GM21447 (cell line): ENCODE results near the gene AKAP3.
A peak's percentile ranks its signal among the peaks of the same experiment; 100 is the strongest.

ENCODE experiments used
- ATAC-seq: cut with Tn5 transposase; IDR thresholded peaks from one replicate; pipeline ENCODE4 v1.9.1; 2021; ENCODE audit not compliant: unreplicated experiment

AKAP3 gene

DNA sequence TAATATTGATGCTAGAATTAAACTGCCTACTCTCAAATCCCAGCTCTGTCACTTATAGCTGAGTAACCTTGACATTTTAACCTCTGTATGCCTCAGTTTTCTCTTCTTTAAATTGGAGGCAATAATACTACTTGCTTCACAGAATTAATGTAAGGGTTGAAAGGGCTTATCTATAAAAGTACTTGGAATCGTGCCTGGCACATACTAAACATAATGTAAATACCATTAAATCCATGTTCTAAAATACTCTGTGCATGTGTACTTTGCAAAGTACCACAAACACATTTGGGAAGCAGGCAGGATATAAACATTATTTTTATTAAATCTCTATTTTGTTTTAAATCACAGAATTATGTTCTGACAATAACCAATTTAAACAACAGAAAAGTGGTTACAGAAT lies 44.9 kb downstream of the AKAP3 start:
- ATAC-seq = no peak

DNA sequence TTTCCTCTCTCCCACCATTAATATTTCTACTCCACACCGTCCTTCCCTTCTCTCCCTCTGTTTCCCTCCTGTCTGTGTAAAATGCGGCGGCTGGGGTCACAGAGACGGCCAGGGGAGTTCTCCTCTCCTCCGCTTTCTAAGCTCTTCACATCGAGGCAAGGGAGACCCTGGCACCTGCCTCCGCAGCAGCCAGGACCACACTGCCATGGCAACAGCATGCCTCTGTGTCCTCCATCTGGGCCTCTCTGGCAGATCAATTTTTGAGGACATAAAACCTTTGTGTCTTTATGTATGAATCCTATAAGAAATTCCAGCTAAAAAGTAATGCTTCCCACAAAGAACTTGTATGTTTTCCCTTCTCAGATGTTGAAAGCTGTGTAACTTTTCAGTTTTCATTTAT lies 45.4 kb downstream of the AKAP3 start:
- no peak for ATAC-seq

GRCh38 chr12:4595881-4596280 lies 53.0 kb downstream of the AKAP3 start:
- ATAC-seq = no peak

- ATAC-seq = no peak
Observed at GRCh38 chr12:4591180-4591687, 57.6 kb downstream of the AKAP3 start.

GRCh38 chr12:4589941-4590340 lies 58.9 kb downstream of the AKAP3 start:
- ATAC-seq = no peak

- no peak for ATAC-seq
Observed at GRCh38 chr12:4588916-4589315, 59.9 kb downstream of the AKAP3 start.

DNA sequence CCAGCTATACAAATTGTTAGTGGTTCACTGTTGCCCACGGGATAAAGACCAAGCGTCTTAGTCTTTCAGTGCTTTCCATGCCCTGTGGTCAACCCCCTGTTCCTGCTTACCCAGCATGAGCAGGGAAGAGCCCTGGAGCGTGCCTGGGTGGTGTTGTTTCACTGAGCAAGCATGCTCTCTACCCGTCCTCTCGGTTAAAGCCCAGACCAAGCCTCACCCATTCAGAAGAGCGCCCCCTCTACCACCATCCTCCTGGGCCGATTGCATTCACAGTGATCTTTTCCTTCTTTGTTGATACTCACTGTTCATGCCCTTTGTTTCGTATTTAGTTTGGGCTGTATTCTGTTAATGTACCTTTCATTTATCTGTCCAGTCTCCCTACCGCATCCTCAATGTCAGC lies 61.7 kb downstream of the AKAP3 start:
- ATAC-seq = no peak

DNA sequence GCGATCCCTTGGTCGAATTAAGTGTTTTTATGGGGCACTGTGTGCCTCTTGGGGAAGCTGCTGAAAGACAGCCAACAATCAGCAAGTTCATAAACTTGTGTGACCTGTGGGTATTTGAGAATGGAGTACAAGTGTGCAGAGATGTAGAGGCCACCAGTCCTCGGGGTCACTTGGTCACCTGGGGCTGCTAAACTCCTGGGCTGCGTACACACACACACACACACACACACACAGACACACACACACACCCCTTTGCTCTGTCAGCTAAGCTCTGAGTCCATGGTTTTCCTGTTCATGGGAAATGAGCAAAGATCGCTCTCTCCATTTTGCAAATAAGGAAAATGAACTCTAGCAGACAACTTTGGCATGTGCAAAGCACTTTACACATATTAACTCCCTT lies 62.4 kb downstream of the AKAP3 start:
- no peak for ATAC-seq

DNA sequence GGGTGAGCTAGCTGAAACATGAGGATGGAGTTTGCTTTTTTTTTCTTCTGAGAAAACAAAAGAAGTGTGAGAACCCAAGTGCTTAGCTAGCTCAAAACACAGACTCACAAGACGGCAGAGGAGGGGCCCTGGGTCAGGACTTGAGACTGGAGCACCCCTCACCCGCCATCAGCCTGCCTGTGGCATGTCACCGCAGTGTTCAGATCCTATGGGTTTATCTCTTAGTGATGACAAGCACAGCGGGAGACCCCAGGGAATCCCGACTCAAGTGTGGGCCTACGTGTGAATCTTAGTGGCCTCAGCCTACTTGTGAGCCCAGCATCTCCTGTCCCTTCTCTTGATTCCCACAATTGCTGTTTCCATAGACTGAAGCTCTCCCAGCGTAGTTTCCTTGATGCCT lies 64.0 kb downstream of the AKAP3 start:
- ATAC-seq = no peak

GRCh38 chr12:4584281-4584680 lies 64.6 kb downstream of the AKAP3 start:
- ATAC-seq = no peak

DNA sequence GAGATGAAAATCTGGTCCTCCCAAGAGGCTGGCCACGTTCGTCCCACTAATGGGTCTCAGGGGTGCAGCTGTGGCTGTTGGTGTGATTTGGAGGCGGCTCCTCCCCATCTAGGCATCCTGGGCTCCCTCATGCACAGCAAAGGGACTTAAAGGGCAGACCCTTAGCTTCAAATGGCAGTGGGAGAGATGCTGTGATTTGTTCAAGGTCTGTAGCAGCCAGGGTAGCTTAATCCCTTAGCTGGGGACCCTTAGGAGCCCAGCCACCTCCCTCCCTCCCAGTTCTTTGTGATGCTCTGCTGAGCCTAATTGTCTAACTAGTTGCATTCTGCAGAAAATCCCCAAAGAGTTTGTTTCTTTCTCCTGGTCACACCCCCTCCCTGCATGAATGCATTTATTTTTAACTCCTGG lies 68.6 kb downstream of the AKAP3 start:
- ATAC-seq = no peak

GRCh38 chr12:4579305-4580102 lies 69.3 kb downstream of the AKAP3 start:
- ATAC-seq = no peak

- ATAC-seq = no peak
Observed at GRCh38 chr12:4572680-4573079, 76.2 kb downstream of the AKAP3 start.

DNA sequence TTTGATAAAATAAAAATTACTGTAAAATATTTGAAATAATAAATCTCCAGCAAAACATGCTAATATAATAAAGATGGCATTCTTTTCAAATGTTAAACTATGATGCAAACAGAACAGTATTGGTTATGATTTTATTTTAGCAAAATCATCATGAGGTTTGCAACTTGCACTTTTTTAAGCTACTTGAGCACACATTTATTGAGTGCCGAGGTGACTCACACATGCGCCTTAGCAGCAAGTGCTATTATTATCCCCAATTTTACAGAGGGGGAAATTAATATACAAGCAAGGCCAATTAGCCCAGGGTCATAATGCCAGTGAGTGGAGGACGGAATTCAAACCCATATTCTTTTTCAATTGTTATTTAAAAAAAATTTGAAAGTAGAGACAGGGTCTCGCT lies 79.6 kb downstream of the AKAP3 start:
- no peak for ATAC-seq

DNA sequence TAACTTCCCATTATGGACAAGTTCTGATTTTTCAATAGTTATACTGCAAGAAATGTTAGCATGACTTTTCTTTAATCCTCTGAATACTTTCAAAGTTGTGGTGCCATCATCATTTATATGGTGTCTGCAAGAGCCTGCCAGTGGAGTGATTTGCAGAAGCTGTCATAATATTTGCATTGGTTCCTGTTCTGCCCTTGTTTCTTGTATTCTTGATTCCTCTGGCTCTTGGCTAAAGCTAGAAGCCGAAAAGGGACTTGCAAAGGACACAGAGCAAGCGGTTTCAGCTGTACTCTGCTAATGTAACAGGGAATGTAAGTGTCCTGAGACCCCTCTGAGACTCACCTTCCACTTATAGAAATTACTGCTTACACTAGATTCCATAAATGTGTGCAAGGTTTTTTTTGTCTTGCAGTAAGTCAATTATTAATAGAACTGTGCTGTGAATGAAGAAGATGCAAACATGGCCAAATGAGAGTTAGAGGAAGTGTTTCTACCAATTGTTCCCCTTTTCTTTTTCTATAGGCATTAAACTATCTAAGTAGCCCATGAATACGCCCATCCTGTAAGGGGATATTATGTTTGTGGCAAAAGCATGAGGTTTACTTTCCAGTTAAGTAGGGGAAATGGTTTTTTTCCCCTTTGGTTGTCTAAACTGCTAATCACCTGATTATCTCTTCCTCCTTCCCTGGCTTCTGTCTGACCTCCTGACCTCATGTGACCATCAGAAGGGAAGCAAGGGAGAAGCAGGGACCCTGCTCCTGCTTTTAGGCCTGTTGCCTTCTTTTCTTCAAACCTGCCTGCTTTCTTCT lies 81.6 kb downstream of the AKAP3 start:
- peak; percentile 53 for ATAC-seq

GRCh38 chr12:4566474-4566873 lies 82.4 kb downstream of the AKAP3 start:
- ATAC-seq = no peak
